ENCODE data around the gene TSC2. TPM values are rescaled to one million over a fixed set of nuclear protein-coding genes. Genes with fewer than 3 reads are reported as not detected.

The TSC2 gene
- total RNA-seq, 2 experiments from 2014 or later: 57.2 to 152 TPM

GRCh38 chr16:2060346-2060745 lies 12.6 kb downstream of the TSC2 start:
- ChIA-PET CTCF (ENCODE audit: unreplicated experiment) (no interaction called here), POLR2A (no interaction called here)
- H3K4me1 ChIP-seq (ENCODE audit: insufficient read depth, low read length, poor library complexity, severe bottlenecking): no peaks in the 10 kb centered on the region
- no peak overlapping the region for H3K4me3 ChIP-seq (ENCODE audit: low read depth, low read length, poor library complexity, severe bottlenecking)
- no peak overlapping the region for H2AFZ ChIP-seq (ENCODE audit: low read length)
- no peaks in the 10 kb centered on the region for H4K20me1 ChIP-seq (ENCODE audit: insufficient read depth, low read length)
- BruUV-seq (replicated peaks): no TSS peak
- H3K36me3 ChIP-seq (ENCODE audit: insufficient read depth, low read length): peaks cover 36% of the 10 kb centered on the region
- TF ChIP-seq EZH2phosphoT487 (IDR thresholded peaks at IDR 0.05; ENCODE audit: borderline replicate concordance, low read depth, low read length) (no peak), CTCF (conservative IDR thresholded peaks at IDR 0.05; ENCODE audit: low read length) (no peak)
- H3K27ac ChIP-seq (ENCODE audit: low read depth, low read length, poor library complexity, severe bottlenecking): no peak overlapping the region
- intact Hi-C loops (cut with micrococcal nuclease; ENCODE audit: unreplicated experiment): no loop called here
- no peaks in the 10 kb centered on the region for H3K79me2 ChIP-seq (ENCODE audit: insufficient read depth, low read depth, low read length)
- no peak for DNase-seq (ENCODE audit: low spot score)
- no peaks in the 10 kb centered on the region for H3K9me3 ChIP-seq (ENCODE audit: low read length)
- H3K9me2 ChIP-seq (ENCODE audit: insufficient read depth, low read length): no peaks in the 10 kb centered on the region
- H3K4me2 ChIP-seq (ENCODE audit: low read length): no peak overlapping the region

- Histone ChIP-seq H3K4me3 (ENCODE audit: low read depth, low read length, poor library complexity, severe bottlenecking) (no peak overlapping the region), H4K20me1 (ENCODE audit: insufficient read depth, low read length) (no peaks in the 10 kb centered on the region), H3K27ac (ENCODE audit: low read depth, low read length, poor library complexity, severe bottlenecking) (no peak overlapping the region), H2AFZ (ENCODE audit: low read length) (no peak overlapping the region), H3K9me3 (ENCODE audit: low read length) (no peaks in the 10 kb centered on the region), H3K4me1 (ENCODE audit: insufficient read depth, low read length, poor library complexity, severe bottlenecking) (no peaks in the 10 kb centered on the region), H3K9me2 (ENCODE audit: insufficient read depth, low read length) (no peaks in the 10 kb centered on the region), H3K4me2 (ENCODE audit: low read length) (no peak overlapping the region), H3K36me3 (ENCODE audit: insufficient read depth, low read length) (peaks cover 43% of the 10 kb centered on the region), H3K79me2 (ENCODE audit: insufficient read depth, low read depth, low read length) (no peaks in the 10 kb centered on the region)
- ChIA-PET CTCF (ENCODE audit: unreplicated experiment) (no interaction called here), POLR2A (no interaction called here)
- no TSS peak for BruUV-seq (replicated peaks)
- intact Hi-C loops (cut with micrococcal nuclease; ENCODE audit: unreplicated experiment): no loop called here
- no peak for TF ChIP-seq CTCF (conservative IDR thresholded peaks at IDR 0.05; ENCODE audit: low read length)
- no peak for TF ChIP-seq EZH2phosphoT487 (IDR thresholded peaks at IDR 0.05; ENCODE audit: borderline replicate concordance, low read depth, low read length)
- DNase-seq (ENCODE audit: low spot score): no peak
These were observed 13.2 kb downstream of the TSC2 start for GRCh38 chr16:2061023-2061422.

- peaks cover 45% of the 10 kb centered on the region for H3K36me3 ChIP-seq (ENCODE audit: insufficient read depth, low read length)
- H3K79me2 ChIP-seq (ENCODE audit: insufficient read depth, low read depth, low read length): no peaks in the 10 kb centered on the region
- no peak for DNase-seq (ENCODE audit: low spot score)
- H3K4me3 ChIP-seq (ENCODE audit: low read depth, low read length, poor library complexity, severe bottlenecking): no peak overlapping the region
- no peak overlapping the region for H3K4me2 ChIP-seq (ENCODE audit: low read length)
- intact Hi-C loops (cut with micrococcal nuclease; ENCODE audit: unreplicated experiment): no loop called here
- no peaks in the 10 kb centered on the region for H4K20me1 ChIP-seq (ENCODE audit: insufficient read depth, low read length)
- no peaks in the 10 kb centered on the region for H3K9me3 ChIP-seq (ENCODE audit: low read length)
- CTCF ChIA-PET (ENCODE audit: unreplicated experiment): no interaction called here
- no peak overlapping the region for H2AFZ ChIP-seq (ENCODE audit: low read length)
- H3K4me1 ChIP-seq (ENCODE audit: insufficient read depth, low read length, poor library complexity, severe bottlenecking): no peaks in the 10 kb centered on the region
- H3K27ac ChIP-seq (ENCODE audit: low read depth, low read length, poor library complexity, severe bottlenecking): no peak overlapping the region
- TF ChIP-seq EZH2phosphoT487 (IDR thresholded peaks at IDR 0.05; ENCODE audit: borderline replicate concordance, low read depth, low read length) (no peak), CTCF (conservative IDR thresholded peaks at IDR 0.05; ENCODE audit: low read length) (no peak)
- POLR2A ChIA-PET: no interaction called here
- no TSS peak for BruUV-seq (replicated peaks)
- H3K9me2 ChIP-seq (ENCODE audit: insufficient read depth, low read length): no peaks in the 10 kb centered on the region
These were observed 13.7 kb downstream of the TSC2 start for GRCh38 chr16:2061526-2061925.
